Measurements from ENCODE around the gene GRM6.

The GRM6 gene

GRCh38 chr5:178994580-178995340 lies at the start of gene GRM6:
TSS of gene GRM6 (minus strand) at chr5:178995320. CDS start at chr5:178994944, 376 bp downstream.
- intact Hi-C loops (cut with DNase I), result no loop called here
- DNase-seq, result no peak

GRCh38 chr5:179044765-179045164 lies 49.6 kb upstream of the GRM6 start:
- intact Hi-C loops (cut with DNase I), result no loop called here
- no peak for DNase-seq

GRCh38 chr5:179033004-179033580 lies 38.0 kb upstream of the GRM6 start:
- intact Hi-C loops (cut with DNase I), result no loop called here
- DNase-seq, result no peak

- peak; percentile 91 to 99 (median 96) for DNase-seq
- intact Hi-C loops (cut with DNase I), result loop anchor here (1.0 to 2.0 kb wide), 2 partner anchors 37 to 83 kb away; partner anchors contain the start of genes ZNF354C and ZNF454
Measured at GRCh38 chr5:179023528-179024189, 28.5 kb upstream of the GRM6 start, which contains the start of gene ZNF879. TSS of gene ZNF879 (plus strand) at chr5:179023804. CDS start at chr5:179025005, 1,201 bp downstream.

GRCh38 chr5:179008667-179009066 lies 13.5 kb upstream of the GRM6 start:
- no peak for DNase-seq
- intact Hi-C loops (cut with DNase I), result no loop called here

- DNase-seq, result no peak
- intact Hi-C loops (cut with DNase I), result no loop called here
Measured at GRCh38 chr5:179006564-179006963, 11.4 kb upstream of the GRM6 start.

GRCh38 chr5:178998441-178998840 lies 3.3 kb upstream of the GRM6 start:
- no peak for DNase-seq
- intact Hi-C loops (cut with DNase I), result no loop called here

GRCh38 chr5:178997191-178997590 lies 2.1 kb upstream of the GRM6 start:
- intact Hi-C loops (cut with DNase I), result no loop called here

GRCh38 chr5:178996156-178996555 lies 1.0 kb upstream of the GRM6 start:
- intact Hi-C loops (cut with DNase I), result no loop called here
- DNase-seq, result no peak

More at GRCh38 chr5:178997191-178997590, 2.1 kb upstream of the GRM6 start:
- DNase-seq, result no peak

GRCh38 chr5:178995341-178995690 lies 196 bp upstream of the GRM6 start:
- intact Hi-C loops (cut with DNase I), result no loop called here

GRCh38 chr5:178993955-178994579 lies 1.1 kb downstream of the GRM6 start:
- intact Hi-C loops (cut with DNase I), result no loop called here
- no peak for DNase-seq

More at GRCh38 chr5:178995341-178995690, 196 bp upstream of the GRM6 start:
- DNase-seq, result no peak

- intact Hi-C loops (cut with DNase I), result no loop called here
- DNase-seq, result no peak
Measured at GRCh38 chr5:178993236-178993765, 1.8 kb downstream of the GRM6 start.

- DNase-seq, result peak in 1 of 10 donors; percentile 7
- intact Hi-C loops (cut with DNase I), result no loop called here
Measured at GRCh38 chr5:178992291-178992895, 2.7 kb downstream of the GRM6 start.

- intact Hi-C loops (cut with DNase I), result no loop called here
- peak in 1 of 10 donors; percentile 70 for DNase-seq
Measured at GRCh38 chr5:178991190-178992145, 3.7 kb downstream of the GRM6 start.

GRCh38 chr5:178990491-178990890 lies 4.6 kb downstream of the GRM6 start:
- intact Hi-C loops (cut with DNase I), result no loop called here
- DNase-seq, result peak in 1 of 10 donors; percentile 77

GRCh38 chr5:178989311-178989710 lies 5.8 kb downstream of the GRM6 start:
- no peak for DNase-seq
- intact Hi-C loops (cut with DNase I), result no loop called here

- intact Hi-C loops (cut with DNase I), result no loop called here
- DNase-seq, result no peak
Measured at GRCh38 chr5:178988436-178989220, 6.5 kb downstream of the GRM6 start.

- no peak for DNase-seq
- intact Hi-C loops (cut with DNase I), result no loop called here
Measured at GRCh38 chr5:178986326-178986960, 8.7 kb downstream of the GRM6 start.

All from posterior cingulate gyrus (tissue), 11 donors.